Measurements from ENCODE around the gene GPR141.

DNA sequence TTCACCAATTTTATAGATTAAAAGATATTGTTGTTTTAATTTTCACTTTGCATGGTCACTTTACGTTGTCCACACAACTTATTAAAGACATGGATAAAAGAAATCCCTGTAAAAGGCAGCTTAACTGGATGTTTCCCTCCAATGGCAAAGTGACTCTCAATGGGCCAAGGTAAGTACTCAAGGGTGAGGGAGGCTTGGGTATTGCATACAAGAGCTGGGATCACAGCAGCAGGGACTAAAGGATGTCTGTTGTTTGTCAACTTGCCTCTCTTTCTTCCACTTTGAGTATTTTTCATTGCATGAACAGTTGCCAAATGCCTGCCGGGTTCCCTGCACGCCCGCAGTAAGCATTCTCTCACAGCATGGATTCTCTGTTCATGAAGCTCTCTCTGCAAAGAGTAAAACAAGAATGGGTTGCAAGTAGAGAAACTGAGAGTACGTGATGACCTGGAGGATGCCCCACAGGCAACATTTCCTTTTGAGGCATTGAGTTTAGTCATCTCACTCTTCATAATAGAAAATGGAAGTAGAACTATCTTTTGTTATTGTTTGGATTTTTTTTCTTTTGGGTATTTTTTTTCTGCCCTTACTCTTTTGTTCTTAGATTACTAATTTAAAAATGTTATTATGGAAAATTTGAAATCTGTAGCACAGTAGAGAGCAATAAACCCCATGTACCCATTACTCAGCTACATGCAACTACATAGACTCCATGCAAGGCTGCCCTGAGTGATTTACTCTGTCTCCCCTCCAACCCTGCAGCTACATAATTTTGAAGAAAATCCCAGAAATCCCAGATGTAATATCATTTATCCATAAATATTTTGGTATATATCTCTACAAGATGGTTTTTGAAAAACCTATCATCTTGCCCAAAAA, 26.3 kb downstream of the GPR141 start:
- TF ChIP-seq, protein P1, sequence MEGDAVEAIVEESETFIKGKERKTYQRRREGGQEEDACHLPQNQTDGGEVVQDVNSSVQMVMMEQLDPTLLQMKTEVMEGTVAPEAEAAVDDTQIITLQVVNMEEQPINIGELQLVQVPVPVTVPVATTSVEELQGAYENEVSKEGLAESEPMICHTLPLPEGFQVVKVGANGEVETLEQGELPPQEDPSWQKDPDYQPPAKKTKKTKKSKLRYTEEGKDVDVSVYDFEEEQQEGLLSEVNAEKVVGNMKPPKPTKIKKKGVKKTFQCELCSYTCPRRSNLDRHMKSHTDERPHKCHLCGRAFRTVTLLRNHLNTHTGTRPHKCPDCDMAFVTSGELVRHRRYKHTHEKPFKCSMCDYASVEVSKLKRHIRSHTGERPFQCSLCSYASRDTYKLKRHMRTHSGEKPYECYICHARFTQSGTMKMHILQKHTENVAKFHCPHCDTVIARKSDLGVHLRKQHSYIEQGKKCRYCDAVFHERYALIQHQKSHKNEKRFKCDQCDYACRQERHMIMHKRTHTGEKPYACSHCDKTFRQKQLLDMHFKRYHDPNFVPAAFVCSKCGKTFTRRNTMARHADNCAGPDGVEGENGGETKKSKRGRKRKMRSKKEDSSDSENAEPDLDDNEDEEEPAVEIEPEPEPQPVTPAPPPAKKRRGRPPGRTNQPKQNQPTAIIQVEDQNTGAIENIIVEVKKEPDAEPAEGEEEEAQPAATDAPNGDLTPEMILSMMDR (IDR thresholded peaks at IDR 0.05), result no peak
- TF ChIP-seq POLR2A (IDR thresholded peaks at IDR 0.05), result no peak
